GM12878 (cell line): ENCODE results near the gene CYTH2. TPM values are rescaled to one million over a fixed set of nuclear protein-coding genes. Genes with fewer than 3 reads are reported as not detected.
A peak's percentile ranks its signal among the peaks of the same experiment; 100 is the strongest.

ENCODE experiments used
- BACH1 ChIP-seq: fragments of 450-650 bp; IDR thresholded peaks from 2 replicates; pipeline ENCODE4 v1.6.1; 2017; ENCODE audit warnings: mild to moderate bottlenecking, borderline replicate concordance
- EGR1 ChIP-seq, 2 experiments: IDR thresholded peaks; 1 replicate in 1 of 2; 2 replicates in 1 of 2; pipeline ENCODE4 v1.6.1; 2011 to 2012; ENCODE audit warnings: low read depth in 2 of 2, low read length in 2 of 2, borderline replicate concordance in 1 of 2, mild to moderate bottlenecking in 1 of 2, moderate library complexity in 1 of 2
- GABPA ChIP-seq: IDR thresholded peaks from 2 replicates; pipeline ENCODE4 v1.6.1; 2014; ENCODE audit warnings: antibody characterized with exemption, low read depth, mild to moderate bottlenecking, inconsistent platforms
- IKZF1 ChIP-seq: fragments of 450-650 bp; conservative IDR thresholded peaks from 2 replicates; pipeline ENCODE4 v1.6.1; 2017; ENCODE audit warnings: antibody characterized with exemption, mild to moderate bottlenecking
- IKZF2 ChIP-seq, 2 experiments: fragments of 450-650 bp; IDR thresholded peaks; 2 replicates each; pipeline ENCODE4 v1.6.1; 2017; ENCODE audit warnings: mild to moderate bottlenecking in 2 of 2, moderate library complexity in 2 of 2
- MYC ChIP-seq: IDR thresholded peaks from 2 replicates; pipeline ENCODE4 v1.6.1; 2011; ENCODE audit warnings: mild to moderate bottlenecking, low read length, moderate library complexity, inconsistent platforms; ENCODE audit not compliant: insufficient read depth, insufficient replicate concordance, insufficient read length, severe bottlenecking
- NR2C1 ChIP-seq: fragments of 450-650 bp; IDR thresholded peaks from 2 replicates; pipeline ENCODE4 v1.6.1; 2017; ENCODE audit warnings: antibody characterized with exemption, mild to moderate bottlenecking, moderate library complexity
- POLR2A ChIP-seq: IDR thresholded peaks from 2 replicates; pipeline ENCODE4 v1.6.1; 2011; ENCODE audit warnings: low read depth, mild to moderate bottlenecking, low read length
- POU2F2 ChIP-seq: IDR thresholded peaks from 3 replicates; pipeline ENCODE4 v1.6.1; 2011; ENCODE audit warnings: low read depth, mild to moderate bottlenecking, low read length, borderline replicate concordance
- SMAD1 ChIP-seq: fragments of 450-650 bp; IDR thresholded peaks from 2 replicates; pipeline ENCODE4 v1.6.1; 2018; ENCODE audit warnings: mild to moderate bottlenecking, low read depth; ENCODE audit not compliant: partially characterized antibody
- SP1 ChIP-seq: IDR thresholded peaks from one replicate; pipeline ENCODE4 v1.6.1; 2011; ENCODE audit warnings: low read depth, low read length
- SREBF1 ChIP-seq: IDR thresholded peaks from 2 replicates; pipeline ENCODE4 v1.6.1; 2012; ENCODE audit warnings: mild to moderate bottlenecking, low read length
- SRF ChIP-seq, 2 experiments: IDR thresholded peaks; 2 replicates each; pipeline ENCODE4 v1.6.1; 2011; ENCODE audit warnings: low read depth in 2 of 2, low read length in 2 of 2, mild to moderate bottlenecking in 1 of 2, moderate library complexity in 1 of 2
- TARDBP ChIP-seq: IDR thresholded peaks from 2 replicates; pipeline ENCODE4 v1.6.1; 2016; ENCODE audit warnings: borderline replicate concordance
- polyA plus RNA-seq, 11 experiments: library from polyadenylated mRNA; depleted of rRNA in 4 of 11; unstranded in 6 of 11; stranded (reverse) in 5 of 11; fragments of >200 nt; fragmentation: Nextera tagmentation in 4 of 11; fragmentation: Illumina TruSeq in 1 of 11; extraction: Ambion mirVana in 4 of 11; extraction: Trizol in 1 of 11; gene quantifications; 1 replicate in 1 of 11; 2 replicates in 10 of 11; pipeline versions ENCODE4 v1.2.1 to v1.2.3, GENCODE V29; 2011 to 2016; ENCODE audit warnings: inconsistent platforms in 2 of 11, missing spikeins in 2 of 11, low read depth in 1 of 11
- total RNA-seq, 4 experiments: library from RNA; depleted of rRNA in 3 of 4; stranded (reverse); fragments of >200 nt in 3 of 4; fragmentation: Illumina TruSeq in 1 of 4; extraction: Trizol in 1 of 4; gene quantifications; 2 replicates each; pipeline versions ENCODE4 v1.2.1 to v1.2.3, GENCODE V29; 2013 to 2021
- TF ChIP-seq, protein P1 (sequence below): IDR thresholded peaks from 2 replicates; pipeline ENCODE4 v1.6.1; 2012; ENCODE audit warnings: low read depth, low read length, improper control_type of control experiment
- TF ChIP-seq, protein P2 (sequence below): fragments of 450-650 bp; formaldehyde crosslinking; IDR thresholded peaks from 2 replicates; pipeline ENCODE4 v1.4.0; 2020; ENCODE audit warnings: mild to moderate bottlenecking, moderate library complexity

Gene CYTH2
- total and polyA plus RNA-seq, 10 of the 15 experiments (the other 5 are each of a cell fraction or from before 2014, with no cell fraction given) = 1.3 to 31.9 (median 22.2) TPM

DNA sequence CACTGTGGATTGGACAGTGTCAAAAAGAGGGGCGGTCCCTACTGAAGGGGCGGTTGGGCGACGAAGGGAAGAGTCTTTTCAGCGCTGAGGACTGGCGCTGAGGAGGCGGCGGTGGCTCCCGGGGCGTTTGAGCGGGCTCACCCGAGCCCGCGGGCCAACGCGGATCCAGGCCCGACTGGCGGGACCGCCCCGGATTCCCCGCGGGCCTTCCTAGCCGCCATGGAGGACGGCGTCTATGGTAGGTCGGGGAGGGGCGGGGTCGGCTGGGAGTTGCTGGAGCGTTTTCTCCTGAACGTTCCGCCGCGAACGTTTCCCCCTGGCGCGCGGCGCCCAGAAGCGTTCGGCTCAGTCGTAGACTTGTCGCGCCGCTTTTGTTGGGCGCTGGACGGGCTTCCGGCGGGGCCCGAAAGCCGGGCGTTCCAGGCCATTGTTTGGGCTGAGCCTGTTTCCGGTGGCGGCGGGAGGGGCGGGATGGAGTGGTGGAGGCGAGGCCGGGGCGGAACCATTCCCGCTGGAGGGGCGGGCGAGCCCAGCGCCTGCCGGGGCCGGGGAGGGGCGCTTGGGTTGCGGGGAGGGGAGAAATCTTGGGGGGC lies at the start of gene CYTH2 (continued):
- 0 out of 2 replicates have a peak, but pooled peaks have one; percentile 1 for TF ChIP-seq NR2C1
- TF ChIP-seq GABPA = peak; percentile 84
- peak; percentile 15 to 27; a peak in 2 of 4 replicates for TF ChIP-seq IKZF2 (IDR thresholded peaks at IDR 0.05)
- peak; percentile 23 for TF ChIP-seq SMAD1
- TF ChIP-seq BACH1 = peak; percentile 62; the same call in 1 of the 2 replicates
- peak; percentile 40 for TF ChIP-seq SP1
- TF ChIP-seq MYC = no peak
- TF ChIP-seq POU2F2 = 0 out of 3 replicates have a peak, but pooled peaks have one; percentile 20
- peak in 1 of 2 experiments; percentile 36; a peak in 1 of 3 replicates for TF ChIP-seq EGR1 (IDR thresholded peaks at IDR 0.05; ENCODE audit: borderline replicate concordance in 1 of 2, low read depth in 2 of 2, low read length in 2 of 2)
- TF ChIP-seq TARDBP = peak; percentile 11; the same call in 1 of the 2 replicates
- TF ChIP-seq SREBF1 = no peak; the same call in 1 of the 2 replicates
- peak; percentile 95 for TF ChIP-seq POLR2A
- peak; percentile 72 for TF ChIP-seq IKZF1
- 0 out of 4 replicates have a peak, but pooled peaks of 1 of the 2 experiments have one; percentile 27 for TF ChIP-seq SRF (IDR thresholded peaks at IDR 0.05; ENCODE audit: low read depth in 2 of 2, low read length in 2 of 2)
- TF ChIP-seq, protein P1, sequence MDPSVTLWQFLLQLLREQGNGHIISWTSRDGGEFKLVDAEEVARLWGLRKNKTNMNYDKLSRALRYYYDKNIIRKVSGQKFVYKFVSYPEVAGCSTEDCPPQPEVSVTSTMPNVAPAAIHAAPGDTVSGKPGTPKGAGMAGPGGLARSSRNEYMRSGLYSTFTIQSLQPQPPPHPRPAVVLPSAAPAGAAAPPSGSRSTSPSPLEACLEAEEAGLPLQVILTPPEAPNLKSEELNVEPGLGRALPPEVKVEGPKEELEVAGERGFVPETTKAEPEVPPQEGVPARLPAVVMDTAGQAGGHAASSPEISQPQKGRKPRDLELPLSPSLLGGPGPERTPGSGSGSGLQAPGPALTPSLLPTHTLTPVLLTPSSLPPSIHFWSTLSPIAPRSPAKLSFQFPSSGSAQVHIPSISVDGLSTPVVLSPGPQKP = 0 out of 2 replicates have a peak, but pooled peaks have one; percentile 56
- TF ChIP-seq, protein P2, sequence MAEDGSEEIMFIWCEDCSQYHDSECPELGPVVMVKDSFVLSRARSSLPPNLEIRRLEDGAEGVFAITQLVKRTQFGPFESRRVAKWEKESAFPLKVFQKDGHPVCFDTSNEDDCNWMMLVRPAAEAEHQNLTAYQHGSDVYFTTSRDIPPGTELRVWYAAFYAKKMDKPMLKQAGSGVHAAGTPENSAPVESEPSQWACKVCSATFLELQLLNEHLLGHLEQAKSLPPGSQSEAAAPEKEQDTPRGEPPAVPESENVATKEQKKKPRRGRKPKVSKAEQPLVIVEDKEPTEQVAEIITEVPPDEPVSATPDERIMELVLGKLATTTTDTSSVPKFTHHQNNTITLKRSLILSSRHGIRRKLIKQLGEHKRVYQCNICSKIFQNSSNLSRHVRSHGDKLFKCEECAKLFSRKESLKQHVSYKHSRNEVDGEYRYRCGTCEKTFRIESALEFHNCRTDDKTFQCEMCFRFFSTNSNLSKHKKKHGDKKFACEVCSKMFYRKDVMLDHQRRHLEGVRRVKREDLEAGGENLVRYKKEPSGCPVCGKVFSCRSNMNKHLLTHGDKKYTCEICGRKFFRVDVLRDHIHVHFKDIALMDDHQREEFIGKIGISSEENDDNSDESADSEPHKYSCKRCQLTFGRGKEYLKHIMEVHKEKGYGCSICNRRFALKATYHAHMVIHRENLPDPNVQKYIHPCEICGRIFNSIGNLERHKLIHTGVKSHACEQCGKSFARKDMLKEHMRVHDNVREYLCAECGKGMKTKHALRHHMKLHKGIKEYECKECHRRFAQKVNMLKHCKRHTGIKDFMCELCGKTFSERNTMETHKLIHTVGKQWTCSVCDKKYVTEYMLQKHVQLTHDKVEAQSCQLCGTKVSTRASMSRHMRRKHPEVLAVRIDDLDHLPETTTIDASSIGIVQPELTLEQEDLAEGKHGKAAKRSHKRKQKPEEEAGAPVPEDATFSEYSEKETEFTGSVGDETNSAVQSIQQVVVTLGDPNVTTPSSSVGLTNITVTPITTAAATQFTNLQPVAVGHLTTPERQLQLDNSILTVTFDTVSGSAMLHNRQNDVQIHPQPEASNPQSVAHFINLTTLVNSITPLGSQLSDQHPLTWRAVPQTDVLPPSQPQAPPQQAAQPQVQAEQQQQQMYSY (CRISPR knock-in tag) = 0 out of 2 replicates have a peak, but pooled peaks have one; percentile 60
- TF ChIP-seq, all 136 proteins: peak for 41
